ENCODE results near the gene SNHG17. TPM values are rescaled to one million over a fixed set of nuclear protein-coding genes. Genes with fewer than 3 reads are reported as not detected.

The SNHG17 gene
- total and polyA plus RNA-seq, 9 of the 15 experiments (the other 6 are each of a cell fraction or from before 2014, with no cell fraction given): 29.8 to 106 (median 57.7) TPM

GRCh38 chr20:38373231-38373867 is 61.8 kb downstream of the SNHG17 start (continued):
- no peak for TF ChIP-seq MGA (IDR thresholded peaks at IDR 0.05)
- TF ChIP-seq BRF1 (IDR thresholded peaks at IDR 0.05; ENCODE audit: borderline replicate concordance, extremely low read depth, insufficient read length): no peak
- no peak for TF ChIP-seq NFIC (IDR thresholded peaks at IDR 0.05)
- peak in 1 of 2 experiments; percentile 72; a peak in 1 of 4 replicates for TF ChIP-seq SRF (CRISPR knock-in tag; IDR thresholded peaks at IDR 0.05)
- TF ChIP-seq ATF1 (CRISPR knock-in tag; IDR thresholded peaks at IDR 0.05): no peak
- TF ChIP-seq ATF1 (tag; IDR thresholded peaks at IDR 0.05): 0 out of 2 replicates have a peak, but pooled peaks have one; percentile 16
- TF ChIP-seq PREB (CRISPR knock-in tag; IDR thresholded peaks at IDR 0.05): no peak
- no peak for TF ChIP-seq ZNF830 (CRISPR knock-in tag; IDR thresholded peaks at IDR 0.05)
- no peak for TF ChIP-seq SMAD1 (IDR thresholded peaks at IDR 0.05; ENCODE audit: low read depth, low read length, partially characterized antibody)
- TF ChIP-seq BCOR (IDR thresholded peaks at IDR 0.05): peak; percentile 92
- no peak for TF ChIP-seq HEY1 (CRISPR knock-in tag; IDR thresholded peaks at IDR 0.05; ENCODE audit: borderline replicate concordance)
- TF ChIP-seq E2F5 (CRISPR knock-in tag; IDR thresholded peaks at IDR 0.05): no peak
- TF ChIP-seq RCOR1 (IDR thresholded peaks at IDR 0.05; ENCODE audit: borderline replicate concordance in 1 of 2, low read depth in 2 of 2, low read length in 2 of 2): peak; percentile 26 to 87; a peak in 2 of 4 replicates
- no peak for TF ChIP-seq ELF1 (tag; IDR thresholded peaks at IDR 0.05)

All from K562 (cell line).